Loucy (cell line): ENCODE measurements around the gene ADAMTS4.

Experiments
- CTCF ChIP-seq: fragments of 200-600 bp; sonication (generic); conservative IDR thresholded peaks from 2 replicates; pipeline ENCODE4 v1.5.1; 2014; ENCODE audit warnings: mild to moderate bottlenecking, antibody characterized with exemption, low read length
- EZH2phosphoT487 ChIP-seq: fragments of 200-600 bp; IDR thresholded peaks from 2 replicates; pipeline ENCODE4 v1.6.1; 2018; ENCODE audit warnings: antibody characterized with exemption, mild to moderate bottlenecking, moderate library complexity, borderline replicate concordance

- TF ChIP-seq CTCF = no peak
- TF ChIP-seq EZH2phosphoT487 = no peak
Measured at GRCh38 chr1:161158316-161159010, 40.4 kb downstream of the ADAMTS4 start.
